LoVo (cell line): ENCODE data around the gene SUPT3H.
"Not testable (repeated sequence)": the region's sequence is repeated elsewhere in the genome, so short reads cannot be mapped to it uniquely, and the experiment has no call there.

Experiments used
- DNase-seq: peaks from one replicate; pipeline ENCODE4 v3.0.0-alpha.2; 2016; ENCODE audit warnings: low spot score

The SUPT3H gene

GRCh38 chr6:44896701-44897100 is 481.0 kb downstream of the SUPT3H start:
- DNase-seq: no peak

- DNase-seq: no peak
These were observed 485.2 kb downstream of the SUPT3H start for GRCh38 chr6:44892579-44892978.

DNA sequence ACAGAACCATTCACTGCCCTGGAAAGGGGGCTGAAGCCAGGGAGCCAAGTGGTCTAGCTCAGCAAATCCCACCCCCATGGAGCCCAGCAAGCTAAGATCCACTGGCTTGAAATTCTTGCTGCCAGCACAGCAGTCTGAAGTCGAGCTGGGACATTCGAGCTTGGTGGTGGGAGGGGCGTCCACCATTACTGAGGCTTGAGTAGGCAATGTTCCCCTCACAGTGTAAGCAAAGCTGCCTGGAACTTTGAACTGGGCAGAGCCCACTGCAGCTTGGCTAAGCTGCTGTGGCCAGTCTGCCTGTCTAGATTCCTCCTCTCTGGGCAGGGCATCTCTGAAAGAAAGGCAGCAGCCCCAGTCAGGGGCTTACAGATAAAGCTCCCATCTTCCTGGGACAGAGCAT is 498.7 kb downstream of the SUPT3H start:
- DNase-seq: not testable (repeated sequence)

DNA sequence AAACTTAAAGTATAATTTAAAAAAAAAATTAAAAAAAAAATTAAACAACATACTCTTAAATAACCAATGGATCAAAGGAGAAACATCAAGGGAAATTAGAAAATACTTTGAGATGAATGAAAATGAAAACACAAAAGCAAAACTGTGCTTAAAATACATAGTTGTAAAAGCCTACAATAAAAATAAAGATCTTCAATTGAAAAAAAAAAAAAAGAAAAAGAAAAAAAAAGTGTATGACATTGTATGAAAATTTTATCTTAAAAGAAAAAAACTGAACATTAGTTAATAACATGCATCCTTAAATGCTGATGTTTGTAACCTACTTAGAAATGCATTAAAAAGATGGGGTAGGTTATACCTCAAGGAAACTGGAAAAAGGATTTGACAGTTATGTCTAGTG is 501.1 kb downstream of the SUPT3H start:
- DNase-seq: not testable (repeated sequence)

GRCh38 chr6:44869321-44869897 is 508.3 kb downstream of the SUPT3H start:
- DNase-seq: no peak

- DNase-seq: no peak
These were observed 508.8 kb downstream of the SUPT3H start for GRCh38 chr6:44868910-44869309.

- DNase-seq: no peak
These were observed 509.4 kb downstream of the SUPT3H start for GRCh38 chr6:44868335-44868668.

GRCh38 chr6:44867571-44868334 is 510.0 kb downstream of the SUPT3H start:
- no peak for DNase-seq

DNA sequence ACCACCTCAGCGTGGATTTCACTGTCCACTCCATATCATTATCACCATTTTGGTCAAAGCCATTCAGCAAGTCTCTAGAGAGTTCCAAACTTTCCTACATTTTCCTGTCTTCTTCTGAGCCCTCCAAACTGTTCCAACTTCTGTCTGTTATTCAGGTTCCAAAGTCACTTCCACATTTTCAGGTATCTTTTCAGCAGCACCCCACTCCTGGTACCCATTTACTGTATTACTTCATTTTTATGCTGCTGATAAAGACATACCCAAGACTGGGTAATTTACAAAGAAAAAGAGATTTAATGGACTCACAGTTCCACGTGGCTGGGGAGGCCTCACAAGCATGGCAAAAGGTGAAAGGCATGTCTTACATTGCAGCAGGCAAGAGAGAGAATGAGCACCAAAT is 512.5 kb downstream of the SUPT3H start:
- not testable (repeated sequence) for DNase-seq

GRCh38 chr6:44859901-44860410 is 517.8 kb downstream of the SUPT3H start:
- no peak for DNase-seq

DNA sequence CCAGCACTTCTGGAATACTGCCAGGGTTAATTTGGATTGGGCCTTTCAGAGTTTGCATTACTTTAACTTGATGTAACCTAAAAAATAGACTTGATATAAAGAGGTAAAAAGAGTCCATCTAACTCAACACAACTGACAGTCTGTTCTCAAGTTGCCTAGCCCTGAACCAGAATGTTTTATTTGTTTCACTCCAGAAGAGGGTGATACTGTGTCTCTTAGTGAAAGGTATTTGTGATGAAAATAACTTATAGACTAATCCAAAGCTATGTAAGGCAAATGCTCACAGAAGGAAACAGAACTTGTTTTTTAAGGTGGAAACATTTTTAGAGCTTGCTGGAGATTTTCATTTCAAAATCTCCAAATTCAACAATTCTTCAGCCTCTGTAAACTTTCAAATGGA is 518.7 kb downstream of the SUPT3H start:
- DNase-seq: no peak

- no peak for DNase-seq
These were observed 521.3 kb downstream of the SUPT3H start for GRCh38 chr6:44856479-44856878.

GRCh38 chr6:44855562-44856411 is 521.9 kb downstream of the SUPT3H start:
- no peak for DNase-seq

GRCh38 chr6:44854712-44855443 is 522.9 kb downstream of the SUPT3H start:
- no peak for DNase-seq

GRCh38 chr6:44851176-44851575 is 526.6 kb downstream of the SUPT3H start:
- no peak for DNase-seq

DNA sequence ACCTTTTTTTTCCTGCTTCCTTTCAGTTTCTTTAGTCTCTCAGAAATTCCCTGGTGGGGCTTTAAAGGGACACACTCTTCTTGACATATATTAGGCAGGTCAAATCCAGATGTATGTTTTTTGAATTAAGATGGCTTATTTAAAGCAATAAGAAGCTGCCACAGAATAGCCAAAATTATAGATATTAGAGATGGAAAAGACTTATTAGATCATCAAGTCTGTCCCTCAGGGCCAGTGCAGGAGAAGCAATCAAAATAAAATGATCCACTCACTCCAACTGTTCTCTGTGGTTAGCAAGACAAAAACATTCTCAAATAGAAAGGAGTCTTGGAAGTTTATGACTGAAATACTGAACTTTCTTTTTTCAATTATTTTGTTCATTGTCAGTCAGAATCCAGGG is 527.4 kb downstream of the SUPT3H start:
- DNase-seq: no peak

GRCh38 chr6:44849806-44850205 is 527.9 kb downstream of the SUPT3H start:
- DNase-seq: no peak

DNA sequence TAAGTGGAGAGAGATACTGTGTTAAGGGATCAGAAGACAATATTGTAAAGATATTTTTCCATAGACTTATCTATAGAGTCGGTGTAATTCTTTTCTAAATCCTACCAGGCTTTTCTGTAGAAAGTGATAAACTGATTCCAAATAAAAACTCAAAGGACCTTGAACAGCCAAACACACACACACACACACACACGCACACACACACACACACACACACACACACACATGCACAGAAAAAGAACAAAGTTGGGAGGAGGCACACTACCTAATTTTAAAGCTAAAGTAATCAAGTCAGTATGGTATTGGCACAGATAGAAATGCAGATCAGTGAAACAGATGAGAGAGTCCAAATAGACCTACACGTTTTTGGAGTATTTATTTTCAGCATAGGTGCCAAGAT is 534.0 kb downstream of the SUPT3H start:
- no peak for DNase-seq

GRCh38 chr6:44842616-44843015 is 535.1 kb downstream of the SUPT3H start:
- no peak for DNase-seq

DNA sequence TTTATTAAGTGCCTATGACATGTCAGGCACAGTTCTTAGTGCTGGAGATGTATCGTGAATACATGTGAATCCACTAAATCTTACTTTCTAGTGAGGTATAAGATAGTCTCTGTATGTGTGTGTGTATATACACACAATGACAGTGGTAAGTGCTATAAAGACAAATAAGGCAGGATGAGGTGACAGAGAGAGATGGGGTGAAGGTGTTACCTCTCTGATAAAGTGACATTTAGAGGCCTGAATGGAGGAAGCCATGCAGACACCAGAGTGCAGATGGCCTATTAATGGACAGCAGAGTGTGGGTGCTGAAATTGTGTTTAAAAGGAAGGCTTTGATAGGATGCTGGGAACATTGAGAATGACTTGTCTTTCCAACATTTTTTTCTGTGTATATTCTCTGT is 535.9 kb downstream of the SUPT3H start:
- DNase-seq: no peak

GRCh38 chr6:44837741-44838140 is 540.0 kb downstream of the SUPT3H start:
- no peak for DNase-seq

DNA sequence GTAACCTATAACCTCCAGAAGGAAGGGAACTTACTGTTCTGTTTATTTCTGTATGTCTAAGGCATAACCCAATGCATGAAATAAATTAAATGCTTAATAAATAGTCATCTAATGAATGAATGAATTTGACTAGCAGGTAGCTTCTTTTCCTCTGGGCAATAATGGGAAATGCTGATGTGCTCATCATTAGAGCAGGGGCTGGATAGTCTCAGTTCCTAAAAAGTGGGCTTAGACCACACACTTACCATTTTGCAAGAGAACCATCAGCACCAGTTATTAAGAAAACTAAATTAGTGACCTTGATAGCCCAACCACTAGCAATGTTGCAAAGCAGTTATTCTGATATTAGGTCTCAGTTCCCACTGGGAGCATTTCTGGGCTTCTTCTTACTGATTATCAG is 540.5 kb downstream of the SUPT3H start:
- no peak for DNase-seq
